Colonic mucosa (tissue), 4 donors: Measurements from ENCODE around the gene DENR. TPM values are rescaled to one million over a fixed set of nuclear protein-coding genes. Genes with fewer than 3 reads are reported as not detected.
A peak's percentile ranks its signal among the peaks of the same experiment; 100 is the strongest.

Source experiments
- DNase-seq: peaks from one replicate; pipeline ENCODE4 v3.0.0-alpha.2; 2020
- H3K27ac ChIP-seq: fragments of 200-600 bp; one replicate; pipeline ENCODE4 v1.8.0; 2021
- H3K27me3 ChIP-seq: fragments of 200-600 bp; one replicate; pipeline ENCODE4 v1.8.0; 2021
- H3K36me3 ChIP-seq: fragments of 200-600 bp; one replicate; pipeline ENCODE4 v1.8.0; 2021
- H3K4me1 ChIP-seq: fragments of 200-600 bp; one replicate; pipeline ENCODE4 v1.8.0; 2021; ENCODE audit warnings: mild to moderate bottlenecking
- H3K4me3 ChIP-seq: fragments of 200-600 bp; one replicate; pipeline ENCODE4 v1.8.0; 2021
- H3K9ac ChIP-seq, 2 donors: one replicate each; pipeline ENCODE4 v1.7.0; 2013; ENCODE audit warnings: control low read depth in 2 of 2, low read depth in 2 of 2, low read length in 2 of 2
- H3K9me3 ChIP-seq: fragments of 200-600 bp; one replicate; pipeline ENCODE4 v1.8.0; 2021
- CTCF ChIP-seq: fragments of 200-600 bp; IDR thresholded peaks from one replicate; pipeline ENCODE4 v1.8.0; 2022; ENCODE audit warnings: antibody characterized with exemption, mild to moderate bottlenecking
- intact Hi-C: fragments of 100-400 bp; cut with DNase I; formaldehyde crosslinking; loops from one replicate; pipeline ENCODE4 v1.14.1; 2022
- total RNA-seq, 2 donors: library from RNA; stranded (reverse); fragmentation: NEBNext Ultra II Directional in 1 of 2; extraction: Animal tissue kit (Norgen Biotek cat#: 25700) in 1 of 2; gene quantifications; one replicate each; pipeline ENCODE4 v1.2.1, GENCODE V29; 2021
- donor health status: healthy.
- donor health status: DM: no; HTN: no; CAD: no.
- donor health status: DM: no; HTN: no; CAD: no.

DENR gene
- total RNA-seq, 2 donors from 2014 or later: 35.8 to 37.8 TPM

GRCh38 chr12:122753319-122753650, 661 bp downstream of the DENR start:
- peak overlapping the region; percentile 88 to 98 for H3K9ac ChIP-seq
- peaks cover 4% of the 10 kb centered on the region for H3K4me1 ChIP-seq
- intact Hi-C loops: loop anchor here (5.0 kb wide), 1 partner anchor 116 kb away; no protein-coding TSS in a partner anchor
- H3K27me3 ChIP-seq: no peaks in the 10 kb centered on the region
- H3K27ac ChIP-seq: peak overlapping the region; percentile 83
- TF ChIP-seq CTCF: no peak
- no peaks in the 10 kb centered on the region for H3K36me3 ChIP-seq
- peak overlapping the region; percentile 94 for H3K4me3 ChIP-seq
- H3K9me3 ChIP-seq: no peaks in the 10 kb centered on the region
- no peak for DNase-seq

- Histone ChIP-seq H3K9ac (no peak overlapping the region), H3K27ac (no peak overlapping the region), H3K4me3 (no peak overlapping the region), H3K27me3 (no peaks in the 10 kb centered on the region), H3K36me3 (peaks cover under 1% of the 10 kb centered on the region), H3K9me3 (no peaks in the 10 kb centered on the region), H3K4me1 (peaks cover 4% of the 10 kb centered on the region)
- intact Hi-C loops: loop anchor here (5.0 kb wide), 1 partner anchor 117 kb away; no protein-coding TSS in a partner anchor
- DNase-seq: no peak
- TF ChIP-seq CTCF: no peak
These were observed 2.2 kb downstream of the DENR start for GRCh38 chr12:122754790-122755189.

DNA sequence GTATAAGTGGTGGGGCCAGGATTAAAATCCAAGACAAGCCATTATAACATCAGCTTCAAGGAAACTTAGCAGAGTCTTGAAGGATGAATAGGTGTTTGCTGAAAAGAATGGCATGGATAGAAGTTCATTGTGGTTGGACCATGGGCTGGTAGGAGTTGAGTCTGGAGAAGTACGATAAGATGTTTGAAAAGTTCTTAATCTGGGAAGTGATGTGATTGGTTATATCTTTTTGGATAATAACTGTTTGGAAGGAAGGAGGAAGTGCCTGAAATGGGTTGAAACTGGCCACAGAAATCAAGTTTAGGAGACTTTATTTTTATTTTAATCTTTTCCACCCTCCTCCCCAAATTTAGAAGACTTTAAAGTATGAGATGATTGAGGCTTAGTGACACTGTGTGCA, 4.9 kb downstream of the DENR start:
- H3K27me3 ChIP-seq: no peaks in the 10 kb centered on the region
- H3K27ac ChIP-seq: no peak overlapping the region
- no peak overlapping the region for H3K9ac ChIP-seq
- intact Hi-C loops: no loop called here
- peaks cover 3% of the 10 kb centered on the region for H3K36me3 ChIP-seq
- no peaks in the 10 kb centered on the region for H3K9me3 ChIP-seq
- H3K4me1 ChIP-seq: peaks cover 4% of the 10 kb centered on the region
- no peak overlapping the region for H3K4me3 ChIP-seq
- DNase-seq: no peak
- TF ChIP-seq CTCF: no peak

GRCh38 chr12:122785503-122785902, 32.9 kb downstream of the DENR start:
- DNase-seq: no peak
- Histone ChIP-seq H3K9me3 (no peaks in the 10 kb centered on the region), H3K4me1 (no peaks in the 10 kb centered on the region), H3K36me3 (no peaks in the 10 kb centered on the region), H3K27me3 (no peaks in the 10 kb centered on the region), H3K27ac (no peak overlapping the region), H3K9ac (no peak overlapping the region), H3K4me3 (no peak overlapping the region)
- TF ChIP-seq CTCF: no peak
- intact Hi-C loops: no loop called here

GRCh38 chr12:122788387-122788786, 35.8 kb downstream of the DENR start:
- no peak overlapping the region for H3K4me3 ChIP-seq
- intact Hi-C loops: no loop called here
- H3K36me3 ChIP-seq: no peaks in the 10 kb centered on the region
- no peak overlapping the region for H3K27ac ChIP-seq
- H3K4me1 ChIP-seq: no peaks in the 10 kb centered on the region
- DNase-seq: no peak
- TF ChIP-seq CTCF: no peak
- no peaks in the 10 kb centered on the region for H3K27me3 ChIP-seq
- H3K9me3 ChIP-seq: no peaks in the 10 kb centered on the region
- H3K9ac ChIP-seq: no peak overlapping the region

GRCh38 chr12:122789637-122790036, 37.0 kb downstream of the DENR start:
- intact Hi-C loops: loop anchor here (5.0 kb wide), 1 partner anchor 68 kb away; no protein-coding TSS in a partner anchor
- no peak for TF ChIP-seq CTCF
- no peak overlapping the region for H3K27ac ChIP-seq
- no peak for DNase-seq
- H3K9me3 ChIP-seq: no peaks in the 10 kb centered on the region
- H3K27me3 ChIP-seq: no peaks in the 10 kb centered on the region
- no peaks in the 10 kb centered on the region for H3K36me3 ChIP-seq
- no peak overlapping the region for H3K9ac ChIP-seq
- H3K4me3 ChIP-seq: no peak overlapping the region
- H3K4me1 ChIP-seq: no peaks in the 10 kb centered on the region
